ENCODE measurements around the gene CCRL2. TPM values are rescaled to one million over a fixed set of nuclear protein-coding genes. Genes with fewer than 3 reads are reported as not detected.

CCRL2 gene
- total and polyA plus RNA-seq, 2 of the 4 experiments (the other 2 are of a cell fraction), result 0.29 to 0.36 TPM

DNA sequence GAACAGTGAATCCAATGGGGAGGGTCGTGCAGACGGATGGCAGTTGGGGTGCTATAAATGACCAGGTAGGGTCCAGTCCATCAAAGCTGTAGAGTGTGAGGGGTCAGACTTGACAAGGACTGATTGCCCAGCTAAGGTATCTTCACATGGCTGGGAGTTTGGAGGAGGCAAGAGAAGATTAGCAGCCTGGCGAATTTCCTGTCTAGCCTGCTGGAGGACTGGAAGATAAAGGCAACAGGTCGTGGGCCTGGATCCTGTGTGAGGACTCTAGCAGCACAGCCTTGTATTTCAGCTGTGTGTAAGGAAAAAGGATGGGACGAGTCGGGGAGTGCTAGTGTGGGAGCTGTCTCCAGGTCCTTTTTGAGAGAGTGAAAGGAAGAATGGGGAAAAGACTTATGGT, 17.8 kb upstream of the CCRL2 start:
- H2AFZ ChIP-seq (replicated peaks; ENCODE audit: low read length, poor library complexity), result no peak overlapping the region
- 84% methylated on average over 4 of the region's 6 CpGs; no CpG with 5 or more reads in 1 of the 2 experiments for WGBS, 2 experiments (ENCODE audit: extremely low coverage in 2 of 2, insufficient read length in 1 of 2)
- no peak for DNase-seq
- H3K56ac ChIP-seq (ENCODE audit: extremely low read depth, insufficient read depth, low read length), result no peak overlapping the region
- H2AK9ac ChIP-seq (replicated peaks; ENCODE audit: low read depth, low read length, poor library complexity), result no peak overlapping the region
- no peak overlapping the region for H2BK20ac ChIP-seq (ENCODE audit: low read depth, low read length)
- H3K9me3 ChIP-seq (ENCODE audit: control insufficient read depth, insufficient read depth, low read length), result peaks cover 2% of the 10 kb centered on the region; the same call in 1 of the 2 replicates
- no peak overlapping the region for H2AK5ac ChIP-seq (ENCODE audit: low read depth, low read length)
- H3K9ac ChIP-seq (ENCODE audit: low read depth, low read length), result no peak overlapping the region
- H2BK5ac ChIP-seq (ENCODE audit: low read depth, low read length, poor library complexity, severe bottlenecking), result no peak overlapping the region
- TF ChIP-seq, protein P1, sequence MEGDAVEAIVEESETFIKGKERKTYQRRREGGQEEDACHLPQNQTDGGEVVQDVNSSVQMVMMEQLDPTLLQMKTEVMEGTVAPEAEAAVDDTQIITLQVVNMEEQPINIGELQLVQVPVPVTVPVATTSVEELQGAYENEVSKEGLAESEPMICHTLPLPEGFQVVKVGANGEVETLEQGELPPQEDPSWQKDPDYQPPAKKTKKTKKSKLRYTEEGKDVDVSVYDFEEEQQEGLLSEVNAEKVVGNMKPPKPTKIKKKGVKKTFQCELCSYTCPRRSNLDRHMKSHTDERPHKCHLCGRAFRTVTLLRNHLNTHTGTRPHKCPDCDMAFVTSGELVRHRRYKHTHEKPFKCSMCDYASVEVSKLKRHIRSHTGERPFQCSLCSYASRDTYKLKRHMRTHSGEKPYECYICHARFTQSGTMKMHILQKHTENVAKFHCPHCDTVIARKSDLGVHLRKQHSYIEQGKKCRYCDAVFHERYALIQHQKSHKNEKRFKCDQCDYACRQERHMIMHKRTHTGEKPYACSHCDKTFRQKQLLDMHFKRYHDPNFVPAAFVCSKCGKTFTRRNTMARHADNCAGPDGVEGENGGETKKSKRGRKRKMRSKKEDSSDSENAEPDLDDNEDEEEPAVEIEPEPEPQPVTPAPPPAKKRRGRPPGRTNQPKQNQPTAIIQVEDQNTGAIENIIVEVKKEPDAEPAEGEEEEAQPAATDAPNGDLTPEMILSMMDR (conservative IDR thresholded peaks at IDR 0.05; ENCODE audit: low read depth, low read length), result no peak
- TF ChIP-seq, protein P2, sequence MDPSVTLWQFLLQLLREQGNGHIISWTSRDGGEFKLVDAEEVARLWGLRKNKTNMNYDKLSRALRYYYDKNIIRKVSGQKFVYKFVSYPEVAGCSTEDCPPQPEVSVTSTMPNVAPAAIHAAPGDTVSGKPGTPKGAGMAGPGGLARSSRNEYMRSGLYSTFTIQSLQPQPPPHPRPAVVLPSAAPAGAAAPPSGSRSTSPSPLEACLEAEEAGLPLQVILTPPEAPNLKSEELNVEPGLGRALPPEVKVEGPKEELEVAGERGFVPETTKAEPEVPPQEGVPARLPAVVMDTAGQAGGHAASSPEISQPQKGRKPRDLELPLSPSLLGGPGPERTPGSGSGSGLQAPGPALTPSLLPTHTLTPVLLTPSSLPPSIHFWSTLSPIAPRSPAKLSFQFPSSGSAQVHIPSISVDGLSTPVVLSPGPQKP (IDR thresholded peaks at IDR 0.05; ENCODE audit: borderline replicate concordance, low read depth, low read length), result no peak
- TF ChIP-seq FOS (IDR thresholded peaks at IDR 0.05; ENCODE audit: low read depth, low read length), result no peak
- TF ChIP-seq SMC3 (IDR thresholded peaks at IDR 0.05; ENCODE audit: low read depth, low read length), result no peak
- TF ChIP-seq RCOR1 (IDR thresholded peaks at IDR 0.05; ENCODE audit: insufficient replicate concordance, low read length), result no peak
- TF ChIP-seq POLR2A (IDR thresholded peaks at IDR 0.05; ENCODE audit: low read depth, low read length), result no peak
- no peak for TF ChIP-seq RFX5 (IDR thresholded peaks at IDR 0.05; ENCODE audit: low read depth, low read length)
- no peak for TF ChIP-seq MXI1 (IDR thresholded peaks at IDR 0.05; ENCODE audit: borderline replicate concordance, low read depth, low read length)
- no peak for TF ChIP-seq CHD1 (IDR thresholded peaks at IDR 0.05; ENCODE audit: low read depth, low read length)
- no peak for TF ChIP-seq MAFK (IDR thresholded peaks at IDR 0.05; ENCODE audit: low read depth, low read length)
- TF ChIP-seq BHLHE40 (IDR thresholded peaks at IDR 0.05; ENCODE audit: low read depth, low read length), result no peak
- TF ChIP-seq CEBPB (IDR thresholded peaks at IDR 0.05; ENCODE audit: low read depth, low read length), result no peak
- no peak for TF ChIP-seq RAD21 (IDR thresholded peaks at IDR 0.05; ENCODE audit: low read length)
- TF ChIP-seq USF2 (IDR thresholded peaks at IDR 0.05; ENCODE audit: low read depth, low read length), result no peak
- TF ChIP-seq MAZ (IDR thresholded peaks at IDR 0.05; ENCODE audit: borderline replicate concordance, low read depth, low read length), result no peak
- TF ChIP-seq NFE2L2 (IDR thresholded peaks at IDR 0.05; ENCODE audit: low read depth, low read length), result no peak
- H3K4me2 ChIP-seq (ENCODE audit: low read depth, low read length), result no peak overlapping the region
- H3K18ac ChIP-seq (ENCODE audit: low read depth, low read length), result no peak overlapping the region
- no peaks in the 10 kb centered on the region for H3K36me3 ChIP-seq (ENCODE audit: control insufficient read depth, insufficient read depth, low read length)
- no peak overlapping the region for H4K8ac ChIP-seq (ENCODE audit: low read depth in 2 of 2, low read length in 2 of 2)
- ChIA-PET POLR2A (ENCODE audit: unreplicated experiment) (no interaction called here), CTCF (no interaction called here)
- H3K4ac ChIP-seq (ENCODE audit: low read depth, low read length), result no peak overlapping the region
- no peak overlapping the region for H3K23ac ChIP-seq (ENCODE audit: low read depth, low read length)
- in situ Hi-C loops (cut with MboI; ENCODE audit: low sequenced_read_pairs), result no loop called here
- 0 out of 2 replicates have a peak, but pooled peaks cover 2% of the 10 kb centered on the region for H3K4me1 ChIP-seq (ENCODE audit: control insufficient read depth, insufficient read depth, low read length)
- no peak for ATAC-seq (ENCODE audit: low read depth)
- BruUV-seq (replicated peaks), result no TSS peak
- H3K14ac ChIP-seq (replicated peaks; ENCODE audit: low read depth, low read length), result no peak overlapping the region
- H4K20me1 ChIP-seq (ENCODE audit: insufficient read depth, low read length), result no peaks in the 10 kb centered on the region
- no peak overlapping the region for H3K27ac ChIP-seq (ENCODE audit: insufficient read depth, low read length)
- H2BK120ac ChIP-seq (ENCODE audit: low read depth, low read length), result no peak overlapping the region
- dilution Hi-C loops (cut with HindIII; ENCODE audit: low sequenced_read_pairs, unreplicated experiment), result no loop called here
- H3K27me3 ChIP-seq (ENCODE audit: control insufficient read depth, insufficient read depth, low read length), result peaks cover 15% of the 10 kb centered on the region
- peaks cover 4% of the 10 kb centered on the region for H3K9me1 ChIP-seq (ENCODE audit: insufficient read depth, low read length)
- no peak overlapping the region for H4K5ac ChIP-seq (ENCODE audit: low read depth, low read length)
- no peak overlapping the region for H3K4me3 ChIP-seq (ENCODE audit: insufficient read depth, low read depth, low read length)
- H2BK15ac ChIP-seq (ENCODE audit: low read depth, low read length), result no peak overlapping the region
- intact Hi-C loops (cut with micrococcal nuclease), result no loop called here
- no peak overlapping the region for H4K91ac ChIP-seq (ENCODE audit: insufficient read depth, low read depth, low read length)
- no peaks in the 10 kb centered on the region for H3K79me1 ChIP-seq (ENCODE audit: low read depth in 1 of 2, low read length in 2 of 2)
